Measurements from ENCODE around the gene TTC23.
"Not testable (repeated sequence)": the region's sequence is repeated elsewhere in the genome, so short reads cannot be mapped to it uniquely, and the experiment has no call there.

Gene TTC23

DNA sequence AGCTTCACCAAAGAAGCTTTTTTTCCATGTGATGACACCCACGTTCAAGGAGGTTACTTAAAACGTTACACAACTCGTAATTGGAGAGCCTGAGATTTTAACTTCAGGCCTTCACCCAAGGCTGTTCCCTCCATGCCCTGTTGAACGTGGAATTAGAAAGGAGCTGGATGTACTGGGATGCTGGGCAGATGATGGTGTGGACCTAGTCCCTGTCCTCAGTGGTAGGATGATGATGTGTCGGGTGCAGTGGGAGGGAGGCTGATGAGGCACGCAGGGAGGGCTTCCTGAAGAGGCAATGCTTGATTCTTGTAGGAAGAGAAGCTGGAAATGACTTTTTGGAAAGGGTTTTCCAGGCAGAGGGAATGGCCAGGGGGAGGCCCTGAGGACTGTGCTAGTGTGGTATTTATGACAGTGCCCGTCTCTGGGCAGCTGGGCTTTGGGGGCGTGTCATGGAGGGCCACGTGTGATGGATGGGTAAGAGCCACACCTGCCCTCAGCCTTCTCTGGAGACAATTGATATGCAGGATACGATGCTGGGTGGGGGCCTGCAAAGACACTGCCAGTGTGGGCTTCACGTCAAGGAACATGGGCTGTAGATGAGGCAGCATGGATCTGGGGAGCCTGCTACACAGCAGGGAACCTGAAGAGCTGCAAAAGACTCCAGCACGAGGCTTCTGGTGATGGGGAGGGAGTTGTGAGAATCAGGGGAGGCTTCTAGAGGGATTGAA is 129.2 kb downstream of the TTC23 start:
- no peak for DNase-seq (ENCODE audit: low spot score)

DNA sequence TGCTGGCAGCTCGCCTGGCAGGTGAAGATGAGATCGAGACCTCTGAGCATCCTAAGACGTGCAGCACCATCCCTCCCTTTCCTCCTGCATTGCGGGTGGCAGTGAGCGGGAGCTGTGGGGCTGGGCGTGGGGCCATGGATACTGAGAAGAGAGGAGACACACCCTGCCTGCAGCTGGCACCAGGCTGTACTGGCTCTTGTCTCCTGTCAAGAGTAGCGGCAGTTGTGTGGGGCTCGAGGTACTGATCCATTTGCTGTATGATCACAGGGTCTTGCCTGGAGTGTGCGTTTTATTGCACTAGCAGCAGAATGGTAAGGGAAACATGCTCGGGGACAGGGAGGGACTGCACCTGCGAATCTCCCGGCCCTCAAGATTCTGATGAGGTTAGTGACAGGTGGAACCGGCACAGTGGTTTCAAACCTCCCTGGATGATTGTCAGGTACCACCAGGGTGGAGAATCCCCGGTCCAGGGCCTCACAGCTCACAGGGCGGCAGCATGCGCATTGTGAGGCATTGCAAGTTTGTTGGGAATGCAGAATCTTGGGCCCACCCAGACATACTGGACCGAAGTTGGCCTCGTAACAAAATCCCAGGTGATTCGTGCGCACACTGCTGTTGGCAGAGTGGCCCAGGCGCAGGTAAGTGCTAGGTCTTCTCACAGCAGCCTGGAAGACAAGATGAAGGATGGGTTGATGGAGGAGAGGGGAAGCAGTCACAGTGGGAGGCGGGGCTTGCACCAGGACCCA is 130.4 kb downstream of the TTC23 start:
- no peak for DNase-seq (ENCODE audit: low spot score)

DNA sequence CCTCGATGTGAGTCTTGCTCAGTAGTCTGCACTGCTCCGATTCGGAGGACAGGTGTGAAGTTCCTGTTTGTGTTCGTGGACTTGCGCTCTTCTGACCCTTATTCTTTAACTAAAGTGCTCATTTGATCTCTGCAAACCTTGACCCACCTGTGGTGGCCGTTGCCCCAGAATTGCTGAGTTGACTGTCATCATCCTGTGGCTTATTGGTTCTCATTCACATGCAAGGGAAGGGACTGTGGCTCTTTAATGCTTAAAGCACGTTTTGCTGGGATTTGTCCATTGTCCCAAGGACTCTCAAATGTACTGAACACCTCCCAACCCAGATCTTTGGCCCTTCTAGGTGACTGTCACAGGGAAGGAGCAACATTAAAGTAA is 131.1 kb downstream of the TTC23 start:
- DNase-seq (ENCODE audit: low spot score): no peak

DNA sequence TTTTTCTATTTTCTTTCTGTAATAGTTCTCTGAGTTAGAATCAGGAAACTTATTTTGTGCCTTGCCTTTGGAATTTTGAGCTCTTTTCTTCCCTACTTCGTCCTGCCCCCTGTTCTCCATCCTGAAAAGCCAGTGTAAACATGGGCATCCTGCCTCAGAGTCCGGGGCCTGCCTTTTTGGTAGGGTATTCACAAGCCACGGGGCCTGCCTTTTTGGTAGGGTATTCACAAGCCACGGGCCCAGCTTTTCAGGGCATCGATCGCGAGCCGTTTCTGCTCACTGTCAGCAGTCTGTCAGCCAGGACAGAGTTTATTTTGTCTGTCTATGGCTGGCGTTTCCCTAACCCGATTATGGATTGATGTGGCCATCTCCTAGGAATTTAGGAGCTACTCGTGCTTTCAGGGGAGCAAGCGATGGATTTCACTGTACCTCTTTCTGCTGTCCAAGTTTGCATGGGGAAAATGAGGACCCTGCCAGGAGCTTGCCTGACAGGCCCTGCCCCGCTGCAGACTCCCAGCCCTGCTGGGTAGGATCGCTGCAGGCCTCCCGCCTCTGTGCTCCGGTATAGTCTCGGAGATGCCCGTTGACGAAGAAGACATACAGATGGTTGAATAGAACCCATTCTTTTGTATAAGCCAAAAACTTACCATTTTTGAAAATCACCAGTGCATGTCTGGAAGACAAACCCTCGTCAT is 131.7 kb downstream of the TTC23 start:
- no peak for DNase-seq (ENCODE audit: low spot score)

DNA sequence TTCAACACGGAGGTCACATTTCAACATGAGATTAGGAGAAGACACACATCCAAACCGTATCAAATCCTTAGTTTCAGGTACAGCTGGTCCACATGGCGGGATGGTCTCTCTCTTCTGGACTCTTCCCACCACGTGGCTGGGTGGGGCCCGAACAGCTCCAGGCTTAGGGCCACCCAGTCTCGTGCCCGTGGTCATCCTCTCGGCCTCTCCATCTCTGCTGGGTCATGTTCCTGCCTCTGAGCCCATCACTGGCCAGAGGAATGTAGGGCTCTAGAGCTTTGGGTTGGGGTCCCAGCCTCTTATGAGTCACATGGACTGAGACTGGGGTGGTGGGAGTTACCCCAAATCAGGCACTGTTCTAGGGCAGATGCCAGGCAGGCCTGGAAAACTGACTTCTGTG is 132.3 kb downstream of the TTC23 start:
- no peak for DNase-seq (ENCODE audit: low spot score)

DNA sequence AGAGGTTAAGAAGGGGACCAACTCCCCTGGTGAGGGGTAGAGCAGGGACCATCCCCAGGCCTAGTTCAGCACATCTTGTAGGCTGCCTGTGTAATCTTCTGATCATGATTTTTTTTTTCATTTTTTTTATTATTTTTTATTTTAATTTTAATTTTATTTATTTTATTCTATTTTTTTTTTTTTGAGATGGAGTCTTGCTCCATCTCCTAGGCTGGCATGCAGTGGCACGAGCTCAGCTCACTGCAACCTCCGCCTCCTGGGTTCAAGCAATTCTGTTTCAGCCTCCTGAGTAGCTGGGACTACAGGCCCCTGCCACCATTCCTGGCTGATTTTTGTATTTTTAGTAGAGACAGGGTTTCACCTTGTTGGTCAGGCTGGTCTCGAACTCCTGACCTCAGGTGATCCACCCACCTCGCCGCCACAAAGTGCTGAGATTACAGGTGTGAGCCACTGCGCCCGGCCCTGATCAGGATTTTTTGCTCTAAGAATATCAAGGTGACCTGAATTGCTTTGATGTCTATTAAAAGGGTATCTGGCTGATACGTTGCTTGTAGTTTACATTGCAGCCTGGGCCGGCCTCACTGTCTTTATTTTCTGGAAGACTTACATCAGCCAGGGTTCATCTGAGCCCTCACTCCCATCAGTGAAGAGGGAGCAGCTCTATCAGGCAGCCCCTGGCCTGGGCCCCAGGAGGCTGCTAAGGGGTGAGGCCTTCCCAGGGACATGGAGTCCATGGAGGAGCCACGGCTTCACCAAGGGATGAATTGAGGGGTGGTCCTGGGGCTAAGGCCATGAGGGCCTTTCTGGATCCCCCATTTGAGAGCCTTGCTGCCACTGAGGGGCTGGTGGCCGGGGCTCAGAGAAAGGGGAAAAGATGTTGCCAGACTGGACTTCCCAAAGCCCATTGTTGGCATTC is 133.8 kb downstream of the TTC23 start:
- no peak for DNase-seq (ENCODE audit: low spot score)

DNA sequence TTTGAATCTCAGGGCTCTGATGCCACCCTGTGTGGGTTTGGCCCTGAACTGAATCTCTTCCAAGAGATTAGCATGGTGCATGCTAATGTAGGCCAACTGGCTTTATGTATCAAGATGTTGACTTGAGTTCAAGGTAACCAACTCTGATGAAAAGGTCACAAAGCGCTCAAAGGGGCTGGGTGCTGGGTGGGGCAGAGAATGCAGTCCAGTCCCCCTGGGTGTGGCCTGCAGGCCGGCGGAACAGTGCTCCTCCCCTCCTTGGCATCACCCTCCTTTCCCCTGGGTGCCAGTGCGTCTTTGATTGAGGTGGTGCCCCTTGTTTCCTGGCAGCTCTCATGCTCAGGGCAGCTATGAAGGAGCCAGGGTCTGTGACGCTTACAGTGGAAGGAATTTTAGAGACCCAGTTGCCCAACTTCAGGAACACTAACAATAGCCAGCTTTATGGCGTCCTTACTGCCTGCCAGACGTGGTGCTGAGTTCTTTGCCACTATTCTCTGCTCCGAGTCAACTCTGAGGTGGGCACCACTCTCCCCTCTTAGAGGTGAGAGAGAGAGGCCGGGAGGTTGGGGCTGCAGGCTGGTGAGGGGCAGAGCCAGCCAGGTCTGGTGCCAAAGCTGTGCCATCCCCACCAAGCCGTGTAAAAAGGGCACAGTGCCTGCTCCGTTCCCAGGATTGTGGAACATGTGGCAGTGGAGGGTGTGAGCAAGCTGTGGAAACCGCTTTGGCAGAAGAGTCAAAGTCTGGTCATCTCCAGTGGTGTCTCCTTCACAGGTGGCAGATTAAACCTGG is 134.7 kb downstream of the TTC23 start:
- no peak for DNase-seq (ENCODE audit: low spot score)

DNA sequence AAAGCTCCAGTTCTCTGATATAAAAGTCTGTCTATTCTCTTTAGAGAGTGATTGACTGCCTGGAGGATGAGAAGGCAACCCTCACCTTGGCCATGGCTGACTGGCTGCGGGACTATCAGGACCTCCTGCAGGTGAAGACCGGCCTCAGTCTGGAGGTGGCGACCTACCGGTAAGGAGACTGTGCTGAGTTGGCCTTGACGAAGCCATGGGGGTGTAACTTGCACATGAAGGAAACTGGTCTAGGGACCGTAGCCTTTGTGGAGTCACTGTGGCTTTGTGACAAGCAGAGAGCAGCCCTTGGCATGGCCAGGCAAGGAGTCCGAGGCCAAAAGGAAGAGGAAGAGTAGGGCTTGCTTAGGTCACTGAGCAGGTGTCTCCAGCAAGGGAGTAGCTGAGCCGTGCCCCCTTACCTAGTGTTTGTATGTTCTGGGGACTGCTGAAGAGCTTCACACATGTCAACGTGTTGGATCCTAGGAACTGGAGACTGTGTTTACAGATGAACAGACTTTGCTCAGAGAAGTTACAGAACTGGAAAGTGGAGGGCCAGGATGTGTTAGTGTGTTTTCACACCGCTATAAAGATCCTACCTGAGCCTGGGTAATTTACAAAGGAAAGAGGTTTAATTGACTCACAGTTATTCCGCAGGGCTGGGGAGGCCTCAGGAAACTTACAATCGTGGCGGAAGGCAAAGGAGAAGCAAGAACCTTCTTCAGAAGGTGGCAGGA is 135.7 kb downstream of the TTC23 start:
- DNase-seq (ENCODE audit: low spot score): no peak

DNA sequence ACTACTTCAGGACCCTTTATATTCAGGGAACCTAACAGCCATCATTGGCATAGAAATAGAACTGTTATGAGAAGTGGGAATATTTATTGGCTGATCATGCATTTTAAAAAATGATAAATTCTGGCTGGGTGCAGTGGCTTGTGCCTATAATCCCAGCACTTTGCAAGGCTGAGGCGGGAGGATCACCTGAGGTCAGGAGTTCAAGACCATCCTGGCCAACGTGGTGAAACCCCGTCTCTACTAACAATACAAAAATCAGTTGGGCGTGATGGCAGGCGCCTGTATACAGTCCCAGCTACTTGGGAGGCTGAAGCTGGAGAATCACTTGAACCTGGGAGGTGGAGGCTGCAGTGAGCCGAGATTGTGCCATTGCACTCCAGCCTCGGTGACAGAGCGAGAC is 137.7 kb downstream of the TTC23 start:
- not testable (repeated sequence) for DNase-seq (ENCODE audit: low spot score)

DNA sequence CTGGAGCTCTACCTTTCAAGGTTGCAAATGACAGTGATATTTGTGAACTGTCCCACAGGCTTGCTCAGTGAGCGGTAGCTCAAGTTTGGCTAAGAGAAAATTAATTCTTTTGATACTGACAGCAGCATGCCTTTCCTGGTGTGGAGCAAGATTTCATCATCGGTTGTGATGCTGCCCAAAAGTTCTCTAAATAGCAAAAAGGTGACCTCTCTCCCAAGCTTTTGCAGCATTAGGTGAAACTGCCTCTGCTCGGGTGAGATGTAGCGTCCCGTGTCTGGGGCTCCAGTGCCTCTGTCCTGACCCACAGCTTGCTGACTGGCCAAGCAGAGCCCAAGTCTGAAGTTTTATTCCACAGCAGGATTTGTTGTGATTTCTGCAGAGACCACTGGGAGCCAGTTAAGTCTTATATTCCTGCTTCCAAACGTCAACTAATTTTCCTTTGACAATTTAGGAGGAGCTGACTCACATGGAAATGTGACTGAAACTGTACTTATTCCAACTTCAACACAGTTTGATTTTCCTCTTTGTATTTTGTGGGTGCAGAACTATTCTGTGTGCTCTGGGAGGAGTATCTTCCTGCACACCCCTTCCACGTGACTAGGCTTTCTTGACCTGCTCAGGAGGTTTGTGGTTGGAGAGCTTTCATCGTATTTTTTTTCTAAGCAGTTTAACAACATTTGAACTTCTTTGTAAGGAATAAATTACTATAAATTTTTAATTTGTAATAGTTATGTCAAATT is 138.6 kb downstream of the TTC23 start:
- DNase-seq (ENCODE audit: low spot score): no peak

DNA sequence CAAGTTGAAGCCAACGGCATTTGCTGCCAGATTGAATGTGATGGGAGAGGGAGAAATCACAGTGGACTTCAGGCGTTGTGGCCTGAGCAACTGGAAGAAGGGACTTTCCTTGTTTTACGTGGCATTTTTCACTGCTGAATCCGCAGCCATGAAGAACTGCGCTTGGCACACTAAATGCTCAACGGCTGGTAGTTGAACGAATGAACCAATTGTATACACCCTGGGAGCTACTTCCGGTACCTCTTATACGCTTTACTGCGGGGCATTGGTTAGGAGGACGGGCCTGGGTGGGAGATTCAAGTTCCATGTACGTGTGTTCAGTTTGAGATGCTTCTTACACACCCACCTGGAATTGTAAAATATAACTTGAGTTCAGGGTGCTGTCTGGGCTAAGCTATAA is 139.3 kb downstream of the TTC23 start:
- DNase-seq (ENCODE audit: low spot score): no peak

DNA sequence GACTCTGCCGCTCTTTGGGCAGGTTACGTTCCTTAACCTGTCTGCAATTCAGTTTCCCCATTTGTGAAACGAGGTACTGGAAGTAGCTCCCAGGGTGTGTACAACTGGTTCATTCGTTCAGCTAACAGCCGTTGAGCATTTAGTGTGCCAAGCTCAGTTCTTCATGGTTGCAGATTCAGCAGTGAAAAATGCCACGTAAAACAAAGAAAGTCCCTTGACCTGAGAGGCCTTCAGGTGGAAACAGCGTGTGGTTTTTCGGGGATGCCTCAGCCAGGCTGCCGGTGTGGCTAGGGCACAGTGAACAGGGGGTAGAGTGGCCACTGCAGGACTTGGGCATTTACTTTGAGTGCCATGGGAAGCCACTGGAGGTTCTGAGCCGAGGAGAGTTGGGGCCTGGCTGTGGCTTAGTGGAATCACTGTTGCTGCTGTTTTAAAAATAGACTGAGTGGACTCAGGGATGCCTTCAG is 139.8 kb downstream of the TTC23 start:
- DNase-seq (ENCODE audit: low spot score): no peak

DNA sequence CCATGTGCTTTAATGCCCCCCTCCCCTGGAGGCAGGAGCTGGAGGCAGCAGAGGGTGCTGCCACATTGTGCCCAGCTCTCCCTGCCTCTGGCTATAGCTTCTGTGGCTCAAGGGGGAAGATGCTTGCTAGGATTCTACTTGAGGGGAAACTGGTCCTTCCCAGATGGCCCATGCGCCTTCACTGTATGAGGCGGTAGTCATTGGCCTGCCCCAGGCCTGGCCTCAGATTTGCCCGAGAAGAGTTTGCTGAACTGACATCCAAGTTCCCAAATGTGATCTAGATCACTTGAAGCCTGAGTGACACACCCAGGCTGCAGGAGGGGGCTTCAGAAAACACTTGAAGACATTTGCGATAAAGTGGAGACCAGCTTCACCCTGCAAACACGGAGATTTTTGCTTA is 140.4 kb downstream of the TTC23 start:
- DNase-seq (ENCODE audit: low spot score): no peak

DNA sequence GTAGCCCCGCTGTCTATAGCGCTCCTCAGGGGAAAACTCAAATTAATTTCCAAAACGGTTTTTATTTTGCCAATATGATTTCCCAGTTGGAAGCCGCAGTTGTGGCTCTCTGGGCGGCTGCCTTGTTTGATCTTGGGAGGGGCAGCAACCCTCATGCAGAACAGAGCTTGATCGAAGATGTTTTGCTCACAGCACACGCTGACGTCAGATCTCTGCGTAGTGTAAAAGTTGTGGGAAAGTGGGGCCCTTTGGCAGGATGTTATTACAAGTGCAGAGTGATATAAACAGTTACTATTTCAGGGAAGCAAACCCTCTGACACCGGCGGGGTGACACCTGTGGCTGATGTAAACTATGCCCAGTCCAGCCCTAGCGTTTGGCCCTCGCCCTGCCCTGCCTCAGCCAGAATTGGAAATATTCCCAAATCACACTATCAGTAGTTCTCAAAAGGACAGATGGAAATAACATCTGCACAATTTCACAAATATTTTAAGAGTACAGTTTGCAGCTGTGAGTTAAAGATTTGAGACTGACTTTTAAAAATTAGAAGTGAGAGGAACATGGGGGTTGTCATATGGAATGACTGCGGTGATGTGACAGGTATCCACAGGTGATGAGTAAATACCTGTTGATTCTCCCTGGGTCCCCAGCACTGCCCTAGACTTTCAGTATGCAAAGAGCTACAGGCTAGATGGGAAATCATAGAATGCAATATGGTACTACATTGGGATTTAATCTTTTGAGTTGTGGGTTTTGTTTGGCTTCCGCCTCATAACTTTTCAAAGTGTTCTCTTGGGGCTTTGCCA is 142.8 kb downstream of the TTC23 start:
- DNase-seq (ENCODE audit: low spot score): no peak

DNA sequence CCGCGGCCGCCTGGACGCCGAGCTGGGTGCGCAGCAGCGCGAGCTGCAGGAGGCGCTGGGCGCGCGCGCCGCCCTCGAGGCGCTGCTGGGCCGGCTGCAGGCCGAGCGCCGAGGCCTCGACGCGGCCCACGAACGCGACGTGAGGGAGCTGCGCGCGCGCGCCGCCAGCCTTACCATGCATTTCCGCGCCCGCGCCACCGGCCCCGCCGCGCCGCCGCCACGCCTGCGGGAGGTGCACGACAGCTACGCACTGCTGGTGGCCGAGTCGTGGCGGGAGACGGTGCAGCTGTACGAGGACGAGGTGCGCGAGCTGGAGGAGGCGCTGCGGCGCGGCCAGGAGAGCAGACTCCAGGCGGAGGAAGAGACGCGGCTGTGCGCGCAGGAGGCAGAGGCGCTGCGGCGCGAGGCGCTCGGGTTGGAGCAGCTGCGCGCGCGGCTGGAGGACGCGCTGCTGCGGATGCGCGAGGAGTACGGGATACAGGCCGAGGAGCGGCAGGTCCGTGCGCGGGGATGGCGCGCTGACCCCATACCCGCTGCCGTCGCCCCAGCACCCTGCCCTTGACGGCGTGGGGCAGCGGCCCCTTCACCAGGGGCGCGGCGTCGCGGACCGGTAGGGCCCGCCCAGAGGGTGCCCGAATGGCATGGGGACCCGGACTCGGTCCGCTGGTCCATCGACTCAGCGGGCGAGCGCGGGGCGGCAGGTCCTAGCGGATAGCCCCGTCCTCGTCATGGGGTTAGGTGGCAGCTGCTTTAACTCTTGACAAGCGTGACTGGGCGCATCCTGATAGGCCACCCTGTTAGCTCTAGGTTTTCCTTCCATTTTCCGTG is 143.7 kb downstream of the TTC23 start:
- no peak for DNase-seq (ENCODE audit: low spot score)

DNA sequence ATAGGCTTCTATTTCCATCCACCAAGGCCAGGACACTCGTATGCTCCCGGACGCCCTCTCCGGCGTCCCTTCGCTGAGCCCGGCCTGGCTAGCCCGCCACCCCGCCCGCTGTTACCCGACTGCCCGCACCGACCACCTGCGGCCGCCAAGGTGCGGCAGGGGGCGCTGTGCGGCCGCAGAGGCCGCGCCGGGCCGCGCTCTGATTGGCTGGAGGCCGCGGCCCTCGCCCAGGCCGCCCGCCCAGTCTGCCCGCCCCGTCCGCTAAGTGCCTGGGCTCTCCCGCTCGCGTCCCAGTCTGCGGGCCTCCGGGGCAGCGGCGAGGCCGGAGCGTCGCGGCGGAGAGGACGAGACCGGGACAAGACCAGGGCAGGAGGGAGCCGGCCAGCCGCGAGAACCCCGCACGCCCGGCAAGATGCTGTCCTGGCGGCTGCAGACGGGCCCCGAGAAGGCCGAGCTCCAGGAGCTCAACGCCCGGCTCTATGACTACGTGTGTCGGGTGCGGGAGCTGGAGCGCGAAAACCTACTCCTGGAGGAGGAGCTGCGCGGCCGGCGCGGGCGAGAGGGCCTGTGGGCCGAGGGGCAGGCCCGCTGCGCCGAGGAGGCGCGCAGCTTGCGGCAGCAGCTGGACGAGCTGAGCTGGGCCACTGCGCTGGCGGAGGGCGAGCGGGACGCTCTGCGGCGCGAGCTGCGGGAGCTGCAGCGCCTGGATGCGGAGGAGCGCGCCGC is 144.4 kb downstream of the TTC23 start, which contains the start of gene SYNM:
SYNM (plus strand) TSS at position 293 of the 726 bp plus-strand sequence; CDS start at position 413, 120 bp downstream.
- peak; percentile 85 for DNase-seq (ENCODE audit: low spot score)

DNA sequence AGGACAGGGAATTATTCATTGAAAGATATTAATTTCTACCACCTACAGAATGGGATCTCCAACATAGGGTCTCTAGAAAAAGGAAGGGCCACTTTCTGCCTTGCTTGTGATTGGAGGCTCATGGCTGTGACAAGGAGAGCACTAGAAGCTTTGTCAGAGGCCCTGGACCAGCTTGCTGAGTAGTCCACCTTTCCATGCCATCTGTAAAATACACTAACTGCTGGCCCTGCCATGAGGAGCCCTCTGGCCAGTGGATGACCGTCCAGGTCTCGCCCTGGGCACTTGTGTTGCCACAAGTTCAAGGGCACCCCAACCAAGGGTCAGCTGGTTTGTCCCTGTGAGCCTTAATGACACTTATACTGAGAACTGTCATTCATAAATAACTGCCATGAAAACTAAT is 146.1 kb downstream of the TTC23 start:
- no peak for DNase-seq (ENCODE audit: low spot score)
